ENCODE data around the gene LEFTY2. TPM values are rescaled to one million over a fixed set of nuclear protein-coding genes. Genes with fewer than 3 reads are reported as not detected.

LEFTY2 gene
- total and polyA plus RNA-seq, 2 of the 4 experiments (the other 2 are of a cell fraction): not detected

- CTCF ChIA-PET: interaction anchor here (1.5 kb wide), 1 partner anchor 16 kb away, joined by 3 read pairs; no protein-coding TSS in a partner anchor
- H3K14ac ChIP-seq (replicated peaks; ENCODE audit: low read depth, low read length): no peak overlapping the region
- H2BK5ac ChIP-seq (ENCODE audit: low read depth, low read length, poor library complexity, severe bottlenecking): no peak overlapping the region
- DNase-seq: peak; percentile 85
- no peaks in the 10 kb centered on the region; the same call in 1 of the 2 replicates for H3K9me1 ChIP-seq (ENCODE audit: insufficient read depth, low read length)
- no peaks in the 10 kb centered on the region for H4K20me1 ChIP-seq (ENCODE audit: insufficient read depth, low read length)
- no peak overlapping the region for H2BK120ac ChIP-seq (ENCODE audit: low read depth, low read length)
- H4K5ac ChIP-seq (ENCODE audit: low read depth, low read length): no peak overlapping the region
- no peaks in the 10 kb centered on the region for H3K79me1 ChIP-seq (ENCODE audit: low read depth in 1 of 2, low read length in 2 of 2)
- H2BK20ac ChIP-seq (ENCODE audit: low read depth, low read length): no peak overlapping the region
- H2AFZ ChIP-seq (replicated peaks; ENCODE audit: low read length, poor library complexity): no peak overlapping the region
- no peaks in the 10 kb centered on the region for H3K9me3 ChIP-seq (ENCODE audit: control insufficient read depth, insufficient read depth, low read length)
- in situ Hi-C loops (cut with MboI; ENCODE audit: low sequenced_read_pairs): no loop called here
- dilution Hi-C loops (cut with HindIII; ENCODE audit: low sequenced_read_pairs, unreplicated experiment): no loop called here
- peak; percentile 96 for ATAC-seq (ENCODE audit: low read depth)
- H2AK9ac ChIP-seq (replicated peaks; ENCODE audit: low read depth, low read length, poor library complexity): no peak overlapping the region
- no peak overlapping the region for H3K27ac ChIP-seq (ENCODE audit: insufficient read depth, low read length)
- H2AK5ac ChIP-seq (ENCODE audit: low read depth, low read length): no peak overlapping the region
- TF ChIP-seq USF2 (IDR thresholded peaks at IDR 0.05; ENCODE audit: low read depth, low read length): no peak
- TF ChIP-seq FOS (IDR thresholded peaks at IDR 0.05; ENCODE audit: low read depth, low read length): peak; percentile 80
- H3K4ac ChIP-seq (ENCODE audit: low read depth, low read length): no peak overlapping the region
- no peak overlapping the region for H4K8ac ChIP-seq (ENCODE audit: low read depth in 2 of 2, low read length in 2 of 2)
- POLR2A ChIA-PET (ENCODE audit: unreplicated experiment): no interaction called here
- no peak overlapping the region for H3K23ac ChIP-seq (ENCODE audit: low read depth, low read length)
- no peak overlapping the region for H2BK15ac ChIP-seq (ENCODE audit: low read depth, low read length)
- no peaks in the 10 kb centered on the region for H3K4me1 ChIP-seq (ENCODE audit: control insufficient read depth, insufficient read depth, low read length)
- no peak overlapping the region for H3K4me3 ChIP-seq (ENCODE audit: insufficient read depth, low read depth, low read length)
- H3K18ac ChIP-seq (ENCODE audit: low read depth, low read length): no peak overlapping the region
- BruUV-seq (replicated peaks): no TSS peak
- no peak overlapping the region for H3K56ac ChIP-seq (ENCODE audit: extremely low read depth, insufficient read depth, low read length)
- no peak overlapping the region for H4K91ac ChIP-seq (ENCODE audit: insufficient read depth, low read depth, low read length)
- no peak overlapping the region for H3K9ac ChIP-seq (ENCODE audit: low read depth, low read length)
- H3K4me2 ChIP-seq (ENCODE audit: low read depth, low read length): no peak overlapping the region
- no peaks in the 10 kb centered on the region for H3K27me3 ChIP-seq (ENCODE audit: control insufficient read depth, insufficient read depth, low read length)
- H3K36me3 ChIP-seq (ENCODE audit: control insufficient read depth, insufficient read depth, low read length): no peaks in the 10 kb centered on the region
- no CpG with 5 or more reads among the region's 2 CpGs for WGBS, 2 experiments (ENCODE audit: extremely low coverage in 2 of 2, insufficient read length in 1 of 2)
- intact Hi-C loops (cut with micrococcal nuclease): no loop called here
Observed at GRCh38 chr1:225933072-225933471, 7.9 kb downstream of the LEFTY2 start.
